Gastrocnemius medialis (tissue), 4 donors: ENCODE measurements around the gene CTSS.

Experiments
- POLR2A ChIP-seq, 2 donors: fragments of 450-650 bp; IDR thresholded peaks; one replicate each; pipeline ENCODE4 v1.6.1; 2017; ENCODE audit warnings: antibody characterized with exemption in 2 of 2, mild to moderate bottlenecking in 2 of 2, moderate library complexity in 2 of 2
- TF ChIP-seq, protein P1 (sequence below), 5 experiments: fragments of 450-650 bp in 3 of 5; fragments of 200-600 bp in 2 of 5; sonication (generic) in 2 of 5; IDR thresholded peaks in 4 of 5; conservative IDR thresholded peaks in 1 of 5; 1 replicate in 4 of 5; 2 replicates in 1 of 5; pipeline ENCODE4 v1.5.1; 2016 to 2019; ENCODE audit warnings: antibody characterized with exemption in 5 of 5, mild to moderate bottlenecking in 3 of 5, moderate library complexity in 3 of 5

GRCh38 chr1:150706091-150706490 lies 59.5 kb downstream of the CTSS start:
- TF ChIP-seq, protein P1, sequence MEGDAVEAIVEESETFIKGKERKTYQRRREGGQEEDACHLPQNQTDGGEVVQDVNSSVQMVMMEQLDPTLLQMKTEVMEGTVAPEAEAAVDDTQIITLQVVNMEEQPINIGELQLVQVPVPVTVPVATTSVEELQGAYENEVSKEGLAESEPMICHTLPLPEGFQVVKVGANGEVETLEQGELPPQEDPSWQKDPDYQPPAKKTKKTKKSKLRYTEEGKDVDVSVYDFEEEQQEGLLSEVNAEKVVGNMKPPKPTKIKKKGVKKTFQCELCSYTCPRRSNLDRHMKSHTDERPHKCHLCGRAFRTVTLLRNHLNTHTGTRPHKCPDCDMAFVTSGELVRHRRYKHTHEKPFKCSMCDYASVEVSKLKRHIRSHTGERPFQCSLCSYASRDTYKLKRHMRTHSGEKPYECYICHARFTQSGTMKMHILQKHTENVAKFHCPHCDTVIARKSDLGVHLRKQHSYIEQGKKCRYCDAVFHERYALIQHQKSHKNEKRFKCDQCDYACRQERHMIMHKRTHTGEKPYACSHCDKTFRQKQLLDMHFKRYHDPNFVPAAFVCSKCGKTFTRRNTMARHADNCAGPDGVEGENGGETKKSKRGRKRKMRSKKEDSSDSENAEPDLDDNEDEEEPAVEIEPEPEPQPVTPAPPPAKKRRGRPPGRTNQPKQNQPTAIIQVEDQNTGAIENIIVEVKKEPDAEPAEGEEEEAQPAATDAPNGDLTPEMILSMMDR (IDR thresholded peaks at IDR 0.05 in 4 of 5, conservative IDR thresholded peaks at IDR 0.05 in 1 of 5) = no peak
- TF ChIP-seq POLR2A (IDR thresholded peaks at IDR 0.05) = no peak
